ENCODE results near the gene ASIC1.

The ASIC1 gene

DNA sequence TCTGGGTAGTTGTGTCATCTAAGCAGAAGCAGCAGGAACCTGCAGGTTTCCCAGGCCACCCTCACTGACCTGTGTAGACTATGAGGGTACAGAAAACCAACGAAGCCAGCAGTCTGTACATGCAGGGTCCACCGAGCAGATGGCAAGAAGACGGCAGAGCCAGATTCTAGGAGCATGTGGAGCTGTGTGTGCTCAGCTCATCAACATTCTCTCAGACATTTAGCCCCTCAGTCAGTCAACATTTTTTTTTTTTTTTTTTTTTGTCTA, 7.3 kb upstream of the ASIC1 start:
- DNase-seq (no peak), ATAC-seq (no peak)
- Mint-ChIP-seq H3K27ac (no peak overlapping the region), H3K4me3 (no peak overlapping the region), H3K27me3 (peaks cover 46% of the 10 kb centered on the region), H3K9me3 (no peaks in the 10 kb centered on the region), H3K4me1 (no peaks in the 10 kb centered on the region), H3K36me3 (ENCODE audit: low read depth) (no peaks in the 10 kb centered on the region)

DNA sequence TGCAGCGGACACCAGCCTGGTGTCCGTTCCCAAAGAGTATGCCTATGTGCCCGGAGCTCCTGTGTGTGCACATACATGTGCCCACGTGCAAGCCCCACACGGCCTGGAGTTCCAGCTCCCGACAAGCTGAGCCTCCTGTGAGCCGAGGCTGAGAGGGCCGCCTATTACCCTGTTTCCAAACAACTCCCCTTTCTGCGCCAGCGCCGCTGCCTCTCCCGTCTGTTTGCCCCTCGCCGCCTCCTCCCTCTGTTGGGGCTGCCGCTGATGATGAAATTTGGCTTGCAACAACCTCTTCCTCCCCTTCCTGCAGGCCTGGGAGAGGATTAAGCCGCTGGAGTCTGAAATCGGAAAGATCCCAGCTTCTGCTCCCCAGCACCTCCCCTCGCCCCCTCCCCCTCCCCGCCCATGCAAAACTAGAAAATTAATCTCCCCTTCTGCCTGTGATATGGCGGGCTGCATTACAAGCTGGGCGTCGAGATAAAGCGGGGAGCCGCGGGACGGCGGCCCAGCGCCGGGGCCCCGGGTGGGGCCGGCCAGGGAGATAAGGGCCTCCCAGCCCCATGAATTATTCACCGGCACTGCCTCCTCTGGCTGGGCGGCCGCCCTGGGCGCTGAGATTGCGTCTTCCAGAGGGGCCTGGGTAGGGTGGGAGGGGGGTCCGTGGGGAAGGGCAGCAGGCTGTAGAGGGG, 6.8 kb upstream of the ASIC1 start:
- H3K27ac Mint-ChIP-seq = no peak overlapping the region
- no peak for DNase-seq
- no peak overlapping the region for H3K4me3 Mint-ChIP-seq
- H3K4me1 Mint-ChIP-seq = no peaks in the 10 kb centered on the region
- no peaks in the 10 kb centered on the region for H3K36me3 Mint-ChIP-seq (ENCODE audit: low read depth)
- H3K9me3 Mint-ChIP-seq = no peaks in the 10 kb centered on the region
- peaks cover 46% of the 10 kb centered on the region for H3K27me3 Mint-ChIP-seq
- no peak for ATAC-seq

DNA sequence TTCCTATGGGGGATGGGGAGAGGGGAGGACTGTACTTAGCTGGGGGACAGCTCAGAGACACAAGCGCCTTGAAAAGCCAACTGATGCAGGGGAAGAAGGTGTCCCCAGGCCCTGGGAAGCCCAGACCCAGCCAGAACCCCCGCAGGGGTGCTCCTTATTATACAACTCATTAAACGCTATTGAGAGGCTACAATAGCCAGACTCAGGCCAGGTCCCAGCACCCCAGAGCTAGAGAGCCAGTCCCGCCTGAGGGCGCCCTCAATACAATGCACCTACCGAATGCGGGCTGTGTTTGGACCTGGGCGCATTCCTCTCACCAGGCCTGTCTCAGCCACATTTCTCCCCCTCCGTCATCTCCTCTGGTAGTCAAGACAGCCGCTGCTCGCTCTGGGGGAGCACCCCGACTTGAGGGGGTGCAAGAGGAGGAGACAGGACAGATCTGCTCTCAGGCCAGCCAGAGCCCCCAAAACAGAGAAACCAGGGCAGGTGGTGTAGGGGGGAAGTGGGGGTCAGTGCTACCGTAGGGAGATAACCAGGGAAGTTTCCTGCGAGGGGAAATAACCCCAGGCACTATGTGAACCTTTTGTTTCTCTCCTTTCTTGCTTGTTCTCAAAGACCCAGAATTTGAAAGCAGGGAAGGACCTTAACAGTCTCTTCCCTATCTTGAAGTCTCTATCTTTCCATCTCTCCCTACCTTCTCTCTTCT, 6.1 kb upstream of the ASIC1 start:
- H3K27me3 Mint-ChIP-seq = peaks cover 52% of the 10 kb centered on the region
- no peak for ATAC-seq
- H3K4me3 Mint-ChIP-seq = no peak overlapping the region

DNA sequence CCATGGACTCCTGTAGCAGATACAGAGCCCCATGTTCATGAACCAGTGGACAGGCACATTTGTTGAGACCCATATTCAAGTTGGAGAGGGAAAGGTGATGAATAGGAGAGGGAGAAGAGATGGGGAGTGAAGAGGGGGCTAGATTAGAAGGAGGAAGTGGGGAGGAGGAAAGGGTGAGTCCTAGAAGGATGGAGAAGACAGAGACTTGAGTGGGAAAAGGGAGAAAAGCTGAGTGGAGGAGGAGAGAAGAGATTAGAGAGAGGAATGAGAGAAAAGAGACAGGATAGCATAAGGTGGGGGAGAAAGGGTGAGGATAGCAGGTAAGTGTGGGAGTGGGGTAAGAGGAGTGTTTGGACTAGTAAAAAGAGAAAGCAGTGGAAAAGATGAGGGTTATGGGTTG, 4.9 kb upstream of the ASIC1 start:
- Mint-ChIP-seq H3K27me3 (peaks cover 60% of the 10 kb centered on the region), H3K9me3 (no peaks in the 10 kb centered on the region), H3K36me3 (ENCODE audit: low read depth) (no peaks in the 10 kb centered on the region), H3K4me1 (peaks cover 16% of the 10 kb centered on the region), H3K4me3 (no peak overlapping the region), H3K27ac (no peak overlapping the region)
- ATAC-seq = no peak
- no peak for DNase-seq

More for the DNA sequence above, 6.1 kb upstream of the ASIC1 start:
- H3K36me3 Mint-ChIP-seq (ENCODE audit: low read depth) = no peaks in the 10 kb centered on the region
- no peak overlapping the region for H3K27ac Mint-ChIP-seq
- no peaks in the 10 kb centered on the region for H3K9me3 Mint-ChIP-seq
- DNase-seq = no peak
- H3K4me1 Mint-ChIP-seq = peaks cover 7% of the 10 kb centered on the region

DNA sequence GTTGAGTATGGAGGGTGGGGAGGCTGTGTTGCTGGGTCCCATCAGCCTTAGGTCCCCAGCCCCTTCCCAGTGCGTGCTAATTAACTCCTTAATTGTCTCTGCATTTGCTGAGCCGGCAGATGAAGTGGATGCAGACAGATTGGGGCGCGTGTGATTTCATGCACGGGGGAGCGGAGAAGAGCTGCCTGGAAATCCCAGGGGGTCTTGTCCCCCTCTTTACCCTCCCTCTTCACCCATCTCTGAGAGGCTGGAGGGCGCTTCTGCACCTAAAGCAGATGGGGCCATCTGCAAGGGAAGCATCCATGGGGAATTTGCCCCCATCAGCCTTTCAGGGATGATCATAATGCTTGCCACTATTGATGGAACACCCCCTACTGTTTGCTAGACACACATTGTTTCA, 4.4 kb upstream of the ASIC1 start:
- Mint-ChIP-seq H3K4me3 (no peak overlapping the region), H3K4me1 (peaks cover 16% of the 10 kb centered on the region), H3K27me3 (peaks cover 60% of the 10 kb centered on the region), H3K9me3 (no peaks in the 10 kb centered on the region), H3K27ac (no peak overlapping the region), H3K36me3 (ENCODE audit: low read depth) (no peaks in the 10 kb centered on the region)
- ATAC-seq (no peak), DNase-seq (no peak)

DNA sequence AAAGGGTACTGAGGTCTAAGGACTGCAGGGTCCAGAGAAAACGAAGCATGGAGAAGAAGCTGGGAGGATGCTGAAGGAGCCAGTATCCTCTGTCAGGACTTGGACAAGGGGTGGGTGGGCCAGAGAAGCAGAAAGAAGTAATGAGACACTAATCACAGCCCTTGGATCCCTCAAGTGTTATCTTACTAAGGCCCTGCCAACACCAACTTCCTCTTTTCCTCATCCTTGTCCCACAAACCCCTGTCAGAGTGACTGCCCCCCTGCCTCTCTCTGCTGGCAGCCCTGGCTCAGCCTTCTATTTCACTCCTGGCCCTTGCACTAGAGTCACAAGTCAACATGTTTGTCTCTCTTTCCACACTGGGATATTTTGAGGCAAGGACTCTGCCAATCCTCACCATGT, 3.8 kb upstream of the ASIC1 start:
- no peaks in the 10 kb centered on the region for H3K9me3 Mint-ChIP-seq
- peaks cover 19% of the 10 kb centered on the region for H3K4me1 Mint-ChIP-seq
- H3K4me3 Mint-ChIP-seq = no peak overlapping the region
- ATAC-seq = no peak
- H3K27ac Mint-ChIP-seq = no peak overlapping the region
- DNase-seq = no peak
- H3K36me3 Mint-ChIP-seq (ENCODE audit: low read depth) = no peaks in the 10 kb centered on the region
- peaks cover 57% of the 10 kb centered on the region for H3K27me3 Mint-ChIP-seq

DNA sequence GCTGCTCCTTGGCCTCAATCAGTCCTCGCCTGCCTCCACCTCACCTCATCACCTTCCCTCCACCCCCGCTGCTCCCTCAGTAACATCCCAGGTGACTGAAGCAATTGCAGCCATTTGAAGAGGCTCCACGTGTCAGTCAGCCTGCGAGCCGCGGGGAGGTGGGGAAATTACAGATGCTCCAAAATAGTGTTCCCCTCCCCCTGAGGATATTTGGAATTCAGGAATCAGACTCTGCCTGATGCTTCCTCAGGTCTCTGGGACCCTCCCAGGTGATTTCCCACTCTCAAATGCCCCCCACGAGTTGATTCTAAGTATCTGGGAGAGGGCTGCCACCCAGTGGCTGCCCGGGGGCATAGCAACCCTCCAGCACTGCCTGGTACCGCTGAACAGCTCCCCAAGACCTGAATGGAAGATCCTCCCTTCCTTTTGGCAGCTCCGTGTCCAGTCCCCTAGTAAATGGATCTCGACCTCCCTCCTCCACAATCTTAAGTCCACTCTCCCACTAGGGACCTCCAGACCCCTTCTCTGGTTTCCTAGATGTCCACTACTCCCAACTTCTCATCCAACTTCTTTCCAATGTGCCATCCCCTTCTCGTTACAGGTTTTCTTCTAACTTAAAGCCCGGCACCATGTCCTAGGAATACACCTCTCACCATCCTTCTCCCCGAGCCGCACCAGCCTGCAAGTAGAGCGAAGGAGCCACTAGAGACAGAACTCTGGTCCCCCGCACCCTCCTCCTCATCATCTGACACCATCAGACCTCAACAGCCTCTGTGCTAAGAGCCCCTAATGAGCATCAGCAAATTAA, 1.4 kb upstream of the ASIC1 start:
- peak overlapping the region; percentile 47 for H3K4me3 Mint-ChIP-seq
- ATAC-seq (peak; percentile 15), DNase-seq (peak; percentile 65)
- H3K36me3 Mint-ChIP-seq (ENCODE audit: low read depth) = no peaks in the 10 kb centered on the region
- H3K9me3 Mint-ChIP-seq = no peaks in the 10 kb centered on the region
- H3K27me3 Mint-ChIP-seq = peaks cover 40% of the 10 kb centered on the region
- H3K4me1 Mint-ChIP-seq = peaks cover 37% of the 10 kb centered on the region
- H3K27ac Mint-ChIP-seq = peak overlapping the region; percentile 59

DNA sequence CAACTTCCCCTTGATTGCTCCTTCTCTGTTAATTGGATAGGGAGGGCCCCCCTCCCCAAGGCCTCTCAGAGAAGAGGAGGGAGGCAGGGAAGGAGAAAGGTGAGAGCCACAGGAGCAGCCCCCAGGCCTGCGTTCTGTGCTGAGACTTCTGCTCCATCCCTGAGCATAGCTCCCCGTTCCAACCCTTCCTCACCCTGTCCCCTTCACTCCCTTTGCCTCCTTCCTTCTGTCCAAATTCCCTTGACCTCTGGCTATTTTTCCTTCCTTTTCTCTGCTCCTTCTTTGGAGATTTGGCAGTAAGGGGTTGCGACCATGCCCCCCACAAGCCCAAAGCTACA, 788 bp upstream of the ASIC1 start:
- Mint-ChIP-seq H3K36me3 (ENCODE audit: low read depth) (no peaks in the 10 kb centered on the region), H3K27me3 (peaks cover 34% of the 10 kb centered on the region), H3K4me1 (peaks cover 37% of the 10 kb centered on the region), H3K9me3 (no peaks in the 10 kb centered on the region), H3K27ac (no peak overlapping the region), H3K4me3 (peak overlapping the region; percentile 82)
- ATAC-seq (no peak), DNase-seq (no peak)

DNA sequence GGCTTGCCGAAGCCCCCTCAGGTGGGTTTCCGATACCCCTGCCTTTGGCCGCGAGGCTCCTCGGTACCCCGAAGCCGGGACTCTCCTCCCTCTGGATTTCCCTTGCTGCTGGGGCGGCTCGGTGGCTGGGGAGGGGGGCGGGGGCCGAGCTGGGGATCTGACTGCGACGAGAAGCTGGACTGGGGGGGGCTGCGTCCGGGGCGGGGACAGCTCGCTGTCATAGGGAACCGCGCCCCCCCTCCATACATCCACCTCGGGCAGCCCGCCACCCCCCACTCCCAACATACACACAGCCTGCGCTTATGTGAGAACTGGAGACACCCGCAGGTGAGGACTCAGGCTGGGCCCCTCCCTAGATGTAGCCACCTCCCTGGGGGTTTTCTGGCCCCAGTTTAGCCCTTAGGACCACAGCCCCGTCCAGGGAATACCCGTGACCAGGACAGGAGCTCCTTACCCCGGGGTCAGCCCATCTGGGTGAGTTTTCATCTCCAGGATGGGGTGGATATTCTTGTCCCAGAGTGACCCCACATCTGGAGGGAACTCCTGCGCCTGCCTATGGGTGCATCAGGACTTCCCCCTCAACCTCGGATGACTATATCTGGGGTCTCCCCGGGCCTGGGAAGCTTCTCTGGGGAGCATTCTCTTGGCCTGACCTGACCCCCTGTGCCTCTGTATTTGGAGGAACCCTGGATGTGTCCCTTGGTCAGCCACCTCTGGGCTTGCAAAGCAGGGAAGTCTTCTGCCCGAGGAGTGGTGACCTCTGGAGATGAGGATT, 687 bp downstream of the ASIC1 start:
- DNase-seq = no peak
- peaks cover 37% of the 10 kb centered on the region for H3K4me1 Mint-ChIP-seq
- H3K9me3 Mint-ChIP-seq = no peaks in the 10 kb centered on the region
- peaks cover 22% of the 10 kb centered on the region for H3K27me3 Mint-ChIP-seq
- peak; percentile 8 for ATAC-seq
- H3K4me3 Mint-ChIP-seq = peak overlapping the region; percentile 78
- peak overlapping the region; percentile 82 for H3K27ac Mint-ChIP-seq
- H3K36me3 Mint-ChIP-seq (ENCODE audit: low read depth) = no peaks in the 10 kb centered on the region

DNA sequence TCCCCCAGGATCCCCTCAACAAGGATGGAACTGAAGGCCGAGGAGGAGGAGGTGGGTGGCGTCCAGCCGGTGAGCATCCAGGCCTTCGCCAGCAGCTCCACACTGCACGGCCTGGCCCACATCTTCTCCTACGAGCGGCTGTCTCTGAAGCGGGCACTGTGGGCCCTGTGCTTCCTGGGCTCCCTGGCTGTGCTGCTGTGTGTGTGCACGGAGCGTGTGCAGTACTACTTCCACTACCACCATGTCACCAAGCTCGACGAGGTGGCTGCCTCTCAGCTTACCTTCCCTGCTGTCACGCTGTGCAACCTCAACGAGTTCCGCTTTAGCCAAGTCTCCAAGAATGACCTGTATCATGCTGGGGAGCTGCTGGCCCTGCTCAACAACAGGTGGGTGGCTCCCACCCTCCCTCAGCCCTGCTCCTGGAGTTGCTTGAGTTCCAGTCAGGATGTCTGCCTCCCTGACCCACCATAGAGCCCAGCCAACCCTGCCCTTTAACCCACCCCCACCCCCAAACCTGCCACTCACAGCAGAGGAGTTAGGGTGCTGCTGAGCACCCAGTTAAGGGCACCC, 1.4 kb downstream of the ASIC1 start:
- peaks cover 18% of the 10 kb centered on the region for H3K27me3 Mint-ChIP-seq
- DNase-seq (peak; percentile 22), ATAC-seq (peak; percentile 26)
- H3K9me3 Mint-ChIP-seq = no peaks in the 10 kb centered on the region
- H3K27ac Mint-ChIP-seq = peak overlapping the region; percentile 82
- H3K4me3 Mint-ChIP-seq = peak overlapping the region; percentile 78
- peaks cover 37% of the 10 kb centered on the region for H3K4me1 Mint-ChIP-seq
- H3K36me3 Mint-ChIP-seq (ENCODE audit: low read depth) = no peaks in the 10 kb centered on the region

DNA sequence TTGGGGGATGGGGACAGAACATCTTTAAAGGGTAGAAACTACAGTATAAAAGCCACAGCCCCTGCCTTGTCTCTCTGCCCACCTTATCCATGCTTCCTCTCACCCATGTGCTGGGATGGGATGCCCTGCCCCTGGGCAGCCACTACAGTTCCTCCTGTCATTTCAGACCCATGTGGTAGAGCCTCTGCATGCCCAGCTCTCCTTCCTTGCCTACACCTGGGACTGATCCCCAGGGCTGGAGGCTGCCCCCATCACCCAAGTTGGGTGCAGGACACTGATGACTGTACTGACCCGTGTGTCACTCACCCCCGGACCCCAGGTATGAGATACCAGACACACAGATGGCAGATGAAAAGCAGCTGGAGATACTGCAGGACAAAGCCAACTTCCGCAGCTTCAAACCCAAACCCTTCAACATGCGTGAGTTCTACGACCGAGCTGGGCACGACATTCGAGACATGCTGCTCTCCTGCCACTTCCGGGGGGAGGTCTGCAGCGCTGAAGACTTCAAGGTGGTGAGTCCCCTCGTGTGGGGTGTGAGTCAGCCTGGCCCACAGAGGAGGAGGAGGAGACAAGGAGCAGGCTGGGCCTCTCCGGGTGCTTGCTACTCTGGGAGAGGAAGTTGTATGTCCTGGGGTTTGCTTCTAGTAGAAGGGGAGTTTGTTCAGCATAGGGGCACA, 2.2 kb downstream of the ASIC1 start:
- ATAC-seq = peak; percentile 82
- peaks cover 17% of the 10 kb centered on the region for H3K27me3 Mint-ChIP-seq
- H3K9me3 Mint-ChIP-seq = no peaks in the 10 kb centered on the region
- peak overlapping the region; percentile 82 for H3K27ac Mint-ChIP-seq
- peak; percentile 74 for DNase-seq
- H3K36me3 Mint-ChIP-seq (ENCODE audit: low read depth) = no peaks in the 10 kb centered on the region
- H3K4me3 Mint-ChIP-seq = peak overlapping the region; percentile 78
- peaks cover 37% of the 10 kb centered on the region for H3K4me1 Mint-ChIP-seq

DNA sequence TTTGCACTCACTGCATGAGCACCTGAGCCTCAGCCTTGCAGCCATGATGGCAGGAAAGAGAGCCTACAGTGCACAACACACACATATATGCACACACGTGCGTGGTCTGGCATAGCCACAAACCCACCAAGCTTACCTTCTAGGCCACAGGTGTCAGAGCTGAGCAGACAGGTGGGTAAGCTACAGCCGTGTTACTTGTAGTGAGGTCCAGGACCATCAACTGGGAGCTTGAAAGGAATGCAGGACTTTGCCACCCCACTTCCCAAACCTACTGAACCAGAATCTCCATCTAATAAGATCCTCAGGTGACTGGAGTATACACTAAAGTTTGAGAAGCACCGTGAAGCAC, 2.7 kb downstream of the ASIC1 start:
- Mint-ChIP-seq H3K27me3 (peaks cover 17% of the 10 kb centered on the region), H3K9me3 (no peaks in the 10 kb centered on the region), H3K27ac (peak overlapping the region; percentile 82), H3K4me1 (peaks cover 37% of the 10 kb centered on the region), H3K36me3 (ENCODE audit: low read depth) (no peaks in the 10 kb centered on the region), H3K4me3 (peak overlapping the region; percentile 78)
- ATAC-seq (no peak), DNase-seq (no peak)

DNA sequence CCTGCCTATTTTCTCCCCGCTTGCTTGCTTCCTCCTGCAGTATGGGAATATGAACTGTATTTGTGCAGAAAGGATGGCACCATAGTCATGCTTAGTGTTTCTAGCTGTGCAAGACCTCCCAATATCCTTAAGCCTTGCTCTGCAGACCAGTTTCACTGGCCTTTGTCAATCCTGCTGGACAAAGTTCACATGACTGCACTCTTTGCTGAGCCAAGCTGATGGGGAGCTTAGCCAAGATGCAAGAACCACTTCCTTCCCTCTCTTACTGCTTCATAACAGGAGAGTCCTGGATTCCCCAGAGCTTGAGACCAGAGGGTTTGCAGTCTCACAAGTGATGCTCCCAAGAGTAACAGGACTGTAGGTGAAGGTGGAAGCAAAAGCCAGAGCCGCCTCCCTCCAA, 3.8 kb downstream of the ASIC1 start:
- H3K27ac Mint-ChIP-seq = no peak overlapping the region
- peaks cover 12% of the 10 kb centered on the region for H3K27me3 Mint-ChIP-seq
- no peak overlapping the region for H3K4me3 Mint-ChIP-seq
- ATAC-seq (no peak), DNase-seq (no peak)
- H3K9me3 Mint-ChIP-seq = no peaks in the 10 kb centered on the region
- peaks cover 31% of the 10 kb centered on the region for H3K4me1 Mint-ChIP-seq
- no peaks in the 10 kb centered on the region for H3K36me3 Mint-ChIP-seq (ENCODE audit: low read depth)
